HG02840 (cell line): ENCODE results near the gene CBR1.
"Not testable (repeated sequence)": the region's sequence is repeated elsewhere in the genome, so short reads cannot be mapped to it uniquely, and the experiment has no call there.

Source experiments
- ATAC-seq: cut with Tn5 transposase; IDR thresholded peaks from one replicate; pipeline ENCODE4 v1.9.1; 2021; ENCODE audit warnings: mild to moderate bottlenecking, moderate library complexity, moderate number of reproducible peaks; ENCODE audit not compliant: unreplicated experiment, low FRiP score

Gene CBR1

GRCh38 chr21:36047139-36047538, 22.7 kb upstream of the CBR1 start:
- ATAC-seq: no peak

- ATAC-seq: no peak
These were observed 21.5 kb upstream of the CBR1 start for GRCh38 chr21:36048357-36048756.

- ATAC-seq: no peak
These were observed 16.7 kb upstream of the CBR1 start for GRCh38 chr21:36052860-36053714.

- no peak for ATAC-seq
These were observed 16.1 kb upstream of the CBR1 start for GRCh38 chr21:36053715-36054062.

GRCh38 chr21:36055551-36055950, 14.3 kb upstream of the CBR1 start:
- no peak for ATAC-seq

GRCh38 chr21:36059823-36060158, 10.0 kb upstream of the CBR1 start:
- ATAC-seq: peak; percentile 38

- peak; percentile 94 for ATAC-seq
These were observed 9.5 kb upstream of the CBR1 start, which contains the start of gene SETD4 for GRCh38 chr21:36060159-36060921. SETD4 (minus strand) TSS chr21:36060526; CDS start chr21:36058888, 1,638 bp downstream.

- no peak for ATAC-seq
These were observed 8.4 kb upstream of the CBR1 start for GRCh38 chr21:36061445-36061844.

GRCh38 chr21:36063375-36064084, 6.3 kb upstream of the CBR1 start:
- no peak for ATAC-seq

GRCh38 chr21:36064085-36064460, 5.8 kb upstream of the CBR1 start:
- ATAC-seq: no peak

GRCh38 chr21:36065497-36066036, 4.3 kb upstream of the CBR1 start:
- ATAC-seq: no peak

GRCh38 chr21:36068748-36069398, 951 bp upstream of the CBR1 start:
- ATAC-seq: no peak

GRCh38 chr21:36070999-36071398, 1.2 kb downstream of the CBR1 start:
- no peak for ATAC-seq

GRCh38 chr21:36072453-36073162, 2.8 kb downstream of the CBR1 start:
- no peak for ATAC-seq

- no peak for ATAC-seq
These were observed 3.4 kb downstream of the CBR1 start for GRCh38 chr21:36073181-36073580.

GRCh38 chr21:36073911-36074310, 4.1 kb downstream of the CBR1 start:
- ATAC-seq: not testable (repeated sequence)

- no peak for ATAC-seq
These were observed 5.3 kb downstream of the CBR1 start for GRCh38 chr21:36075171-36075570.

- no peak for ATAC-seq
These were observed 6.1 kb downstream of the CBR1 start for GRCh38 chr21:36075953-36076352.

- no peak for ATAC-seq
These were observed 7.2 kb downstream of the CBR1 start for GRCh38 chr21:36076878-36077655.
